Skeletal muscle tissue (tissue), 4 donors: Measurements from ENCODE around the gene MICU2. TPM values are rescaled to one million over a fixed set of nuclear protein-coding genes. Genes with fewer than 3 reads are reported as not detected.

Source experiments
- H3K27ac ChIP-seq: one replicate; pipeline ENCODE4 v1.7.0; 2013; ENCODE audit warnings: mild to moderate bottlenecking, low read depth, low read length, inconsistent platforms
- H3K27me3 ChIP-seq, 3 donors: one replicate each; pipeline ENCODE4 v1.7.0; 2013; ENCODE audit warnings: low read length in 3 of 3; ENCODE audit not compliant: control insufficient read depth in 3 of 3, insufficient read depth in 3 of 3
- H3K36me3 ChIP-seq, 3 donors: one replicate each; pipeline ENCODE4 v1.7.0; 2013; ENCODE audit warnings: low read length in 3 of 3; ENCODE audit not compliant: control insufficient read depth in 3 of 3, insufficient read depth in 3 of 3
- H3K4me1 ChIP-seq, 3 donors: one replicate each; pipeline ENCODE4 v1.7.0; 2013; ENCODE audit warnings: low read length in 3 of 3, mild to moderate bottlenecking in 3 of 3; ENCODE audit not compliant: control insufficient read depth in 3 of 3, insufficient read depth in 3 of 3
- H3K4me3 ChIP-seq, 3 donors: one replicate each; pipeline ENCODE4 v1.7.0; 2013; ENCODE audit warnings: low read length in 3 of 3
- H3K9ac ChIP-seq, 3 donors: one replicate each; pipeline ENCODE4 v1.7.0; 2013; ENCODE audit warnings: low read length in 3 of 3, mild to moderate bottlenecking in 3 of 3, moderate library complexity in 2 of 3, low read depth in 1 of 3
- H3K9me3 ChIP-seq, 3 donors: one replicate each; pipeline ENCODE4 v1.7.0; 2013; ENCODE audit warnings: low read length in 3 of 3; ENCODE audit not compliant: control insufficient read depth in 3 of 3
- total RNA-seq: library from RNA; depleted of rRNA; stranded (reverse); fragments of >200 nt; gene quantifications from one replicate; pipeline ENCODE4 v1.2.3, GENCODE V29; 2014
- donor health status: Osteomylitis.

Gene MICU2
- total RNA-seq, 1 donor from 2014 or later, result 34.4 TPM

DNA sequence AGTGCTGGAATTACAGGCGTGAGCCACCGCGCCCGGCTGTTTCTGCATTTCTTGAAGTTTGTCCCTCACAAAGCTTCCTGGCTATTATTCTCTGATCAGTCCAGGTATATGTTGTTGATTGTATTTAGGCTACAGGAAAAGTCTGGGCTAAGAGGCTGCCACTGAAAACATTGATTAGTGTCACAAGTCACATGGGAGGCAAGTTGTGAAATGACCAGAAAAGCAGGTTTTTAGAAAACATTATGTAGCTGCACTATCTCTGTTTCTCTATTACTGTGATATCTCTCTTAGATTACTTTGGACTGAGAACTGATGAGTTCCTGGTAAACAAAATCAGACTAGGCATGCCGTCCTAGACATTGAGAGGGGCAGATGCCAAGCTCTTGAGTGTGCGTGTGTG lies 128.9 kb downstream of the MICU2 start:
- H3K4me3 ChIP-seq, result no peak overlapping the region
- no peak overlapping the region for H3K27ac ChIP-seq
- no peaks in the 10 kb centered on the region for H3K27me3 ChIP-seq
- no peaks in the 10 kb centered on the region for H3K36me3 ChIP-seq
- H3K9me3 ChIP-seq, result peaks cover 0 to 3% (median 0%) of the 10 kb centered on the region in 3 donors
- H3K9ac ChIP-seq, result no peak overlapping the region
- H3K4me1 ChIP-seq, result peaks cover 7 to 13% (median 9%) of the 10 kb centered on the region in 3 donors

- Histone ChIP-seq H3K27me3 (no peaks in the 10 kb centered on the region), H3K4me3 (no peak overlapping the region), H3K36me3 (no peaks in the 10 kb centered on the region), H3K27ac (no peak overlapping the region), H3K4me1 (no peaks in the 10 kb centered on the region), H3K9me3 (peaks cover 0 to 3% (median 0%) of the 10 kb centered on the region in 3 donors), H3K9ac (no peak overlapping the region)
Measured at GRCh38 chr13:21470785-21471184, 133.2 kb downstream of the MICU2 start.

DNA sequence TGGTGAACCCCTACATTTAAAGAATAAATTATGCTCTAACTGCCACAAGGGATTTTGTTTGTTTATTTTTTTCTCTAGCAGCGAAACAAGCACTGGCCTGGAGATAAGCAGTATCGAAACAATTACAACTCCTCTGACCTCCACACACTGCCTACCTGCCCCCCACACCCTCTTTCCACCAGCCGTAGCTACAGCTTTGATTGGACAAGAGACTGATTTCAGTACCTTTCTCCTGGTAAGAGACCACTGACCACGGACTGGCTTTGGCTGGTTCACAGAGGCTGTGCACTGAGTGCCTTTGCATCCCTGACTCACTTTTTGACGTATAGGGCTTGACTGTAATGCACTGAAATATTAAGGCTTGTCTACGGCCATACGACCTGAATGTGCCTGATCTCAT lies 137.4 kb downstream of the MICU2 start:
- Histone ChIP-seq H3K36me3 (no peaks in the 10 kb centered on the region), H3K9me3 (peaks cover 0 to 3% (median 0%) of the 10 kb centered on the region in 3 donors), H3K4me1 (no peaks in the 10 kb centered on the region), H3K27ac (no peak overlapping the region), H3K9ac (no peak overlapping the region), H3K4me3 (no peak overlapping the region), H3K27me3 (no peaks in the 10 kb centered on the region)

DNA sequence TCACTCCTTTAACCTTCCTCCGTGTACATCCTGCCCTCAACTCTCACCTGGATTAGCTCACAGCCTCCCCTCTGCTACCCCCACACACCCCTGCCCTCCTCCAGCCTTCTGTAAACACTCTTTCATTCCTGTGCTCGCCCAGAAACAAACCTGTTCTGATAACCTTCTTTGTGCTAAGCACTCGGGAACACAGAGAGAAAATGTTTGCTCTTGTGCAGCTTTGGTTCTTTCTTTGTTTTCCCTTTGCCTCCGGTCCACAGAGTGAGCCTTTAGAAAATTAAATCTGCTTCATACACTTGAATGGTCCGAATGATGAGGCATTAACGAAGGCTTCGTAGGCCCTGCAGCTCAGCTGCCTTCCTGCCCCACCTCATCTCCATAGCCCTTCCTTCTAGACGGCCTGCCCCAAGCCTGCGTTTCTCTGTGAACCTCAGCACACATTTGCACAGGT lies 138.2 kb downstream of the MICU2 start:
- H3K9me3 ChIP-seq, result peaks cover 0 to 3% (median 0%) of the 10 kb centered on the region in 3 donors
- H3K9ac ChIP-seq, result no peak overlapping the region

GRCh38 chr13:21463424-21463823 lies 140.5 kb downstream of the MICU2 start:
- Histone ChIP-seq H3K27ac (no peak overlapping the region), H3K36me3 (no peaks in the 10 kb centered on the region), H3K9ac (no peak overlapping the region), H3K4me1 (no peaks in the 10 kb centered on the region), H3K27me3 (no peaks in the 10 kb centered on the region), H3K4me3 (no peak overlapping the region), H3K9me3 (no peaks in the 10 kb centered on the region)

More for the DNA sequence above, 138.2 kb downstream of the MICU2 start:
- H3K27ac ChIP-seq, result no peak overlapping the region
- no peaks in the 10 kb centered on the region for H3K36me3 ChIP-seq
- H3K27me3 ChIP-seq, result no peaks in the 10 kb centered on the region
- H3K4me1 ChIP-seq, result no peaks in the 10 kb centered on the region
- no peak overlapping the region for H3K4me3 ChIP-seq

- H3K9me3 ChIP-seq, result no peaks in the 10 kb centered on the region
- peaks cover 0 to 8% (median 5%) of the 10 kb centered on the region in 3 donors for H3K4me1 ChIP-seq
- H3K27ac ChIP-seq, result no peak overlapping the region
- no peak overlapping the region for H3K9ac ChIP-seq
- H3K4me3 ChIP-seq, result no peak overlapping the region
- H3K36me3 ChIP-seq, result no peaks in the 10 kb centered on the region
- H3K27me3 ChIP-seq, result no peaks in the 10 kb centered on the region
Measured at GRCh38 chr13:21461131-21461530, 142.8 kb downstream of the MICU2 start.

DNA sequence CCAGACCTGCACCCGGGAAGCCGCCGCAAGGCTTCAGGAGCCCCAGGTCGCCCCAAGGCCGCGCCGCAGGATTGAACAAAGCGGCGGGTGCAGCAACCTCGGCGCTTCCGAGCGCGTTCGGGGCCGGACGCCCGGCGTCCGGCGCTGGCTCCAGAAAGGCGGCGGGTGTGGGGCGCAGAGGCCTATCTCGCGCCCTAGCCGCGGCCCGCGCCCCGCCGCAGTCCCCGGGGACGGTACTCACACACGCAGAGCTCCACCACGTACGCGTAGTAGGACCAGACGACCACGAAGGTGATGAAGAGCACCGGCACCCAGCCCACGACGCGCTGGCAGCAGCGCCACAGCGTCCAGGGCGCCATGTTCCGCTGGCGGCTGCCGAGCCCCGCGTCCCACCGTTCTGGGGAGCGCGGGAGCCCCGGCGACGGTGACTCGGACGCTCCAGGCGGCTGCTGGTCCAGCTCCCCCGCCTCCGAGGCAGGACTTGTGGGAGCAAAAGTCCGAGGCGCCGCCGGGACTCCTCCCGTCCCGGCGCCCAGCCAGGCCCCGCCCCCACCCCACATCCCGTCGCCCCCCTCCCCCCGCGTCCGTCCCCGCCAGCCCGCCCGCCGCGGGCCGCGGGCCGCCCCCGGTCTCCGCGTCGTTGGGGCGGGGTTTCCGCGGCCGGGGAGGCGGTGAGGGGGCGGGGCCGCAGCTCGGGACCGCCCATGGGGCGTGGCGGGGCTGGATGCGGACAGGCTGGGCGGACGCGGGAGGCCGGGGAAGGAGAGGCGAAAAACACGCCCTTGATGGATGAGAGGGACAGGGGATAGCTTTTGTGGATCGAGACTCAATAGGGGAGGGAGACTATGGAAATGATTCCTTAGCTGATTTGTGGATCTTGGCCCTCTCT lies 144.9 kb downstream of the MICU2 start, which contains the start of gene ZDHHC20:
TSS of gene ZDHHC20 (minus strand) at position 491 of the 889 bp plus-strand sequence. CDS start at position 359, 132 bp downstream.
- H3K9me3 ChIP-seq, result no peaks in the 10 kb centered on the region
- no peaks in the 10 kb centered on the region for H3K36me3 ChIP-seq
- peak within 1 kb of the TSS; percentile 89 to 95 (median 93) for H3K9ac ChIP-seq
- H3K4me1 ChIP-seq, result peaks cover 0 to 8% (median 5%) of the 10 kb centered on the region in 3 donors
- peak within 1 kb of the TSS; percentile 76 for H3K27ac ChIP-seq
- H3K27me3 ChIP-seq, result no peaks in the 10 kb centered on the region
- H3K4me3 ChIP-seq, result peak within 1 kb of the TSS; percentile 85 to 98 (median 91)

DNA sequence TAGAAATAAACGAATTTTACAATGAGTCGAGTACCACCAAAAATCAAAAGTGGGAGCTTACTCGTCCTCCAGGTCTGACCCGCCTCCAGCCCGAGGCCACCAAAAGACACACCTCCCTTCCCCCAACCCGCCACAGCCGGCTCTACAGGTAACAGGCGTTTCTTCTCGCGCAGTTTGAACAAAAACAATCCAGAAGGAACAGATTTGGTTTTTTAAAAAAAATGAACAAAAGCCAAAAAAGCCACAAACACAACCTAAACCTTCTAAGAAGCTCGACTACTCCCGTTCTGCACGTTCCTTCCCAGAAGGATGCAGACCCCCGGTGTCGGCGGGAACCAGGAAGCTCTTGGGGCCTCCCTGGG lies 145.5 kb downstream of the MICU2 start:
- Histone ChIP-seq H3K9ac (peak overlapping the region; percentile 89 to 95 (median 93)), H3K27me3 (no peaks in the 10 kb centered on the region), H3K36me3 (no peaks in the 10 kb centered on the region), H3K27ac (peak overlapping the region; percentile 76), H3K4me1 (peaks cover 0 to 8% (median 5%) of the 10 kb centered on the region in 3 donors), H3K4me3 (peak overlapping the region; percentile 85 to 98 (median 91)), H3K9me3 (no peaks in the 10 kb centered on the region)

DNA sequence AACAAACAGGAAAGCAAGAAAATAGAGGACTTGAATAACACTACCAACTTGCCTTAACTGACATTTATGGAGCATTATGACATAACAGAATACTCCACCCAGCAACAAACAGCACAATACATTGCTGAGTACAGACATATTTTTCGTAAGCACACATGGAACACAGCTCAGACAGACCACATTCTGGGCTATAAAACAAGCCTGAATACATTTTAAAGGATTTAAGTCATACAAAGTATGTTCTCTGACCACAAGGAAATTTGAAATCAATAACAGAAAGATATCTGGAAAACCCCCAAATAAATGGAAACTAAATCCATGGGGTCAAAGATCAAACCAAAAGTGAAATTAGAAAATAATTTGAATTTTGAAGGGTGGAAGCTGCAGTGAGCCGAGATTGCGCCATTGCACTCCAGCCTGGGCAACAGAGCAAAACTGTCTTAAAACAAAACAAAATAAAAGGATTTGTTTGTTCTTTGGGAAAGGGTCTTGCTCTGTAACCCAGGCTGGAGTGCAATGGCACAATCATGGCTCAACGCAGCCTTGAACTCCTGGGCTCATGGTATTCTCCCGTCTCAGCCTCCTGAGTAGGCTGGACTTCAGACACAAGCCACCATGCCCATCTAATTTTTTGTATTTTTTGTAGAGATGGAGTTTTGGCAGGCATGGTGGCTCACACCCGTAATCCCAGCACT lies 150.4 kb downstream of the MICU2 start:
- Histone ChIP-seq H3K4me1 (peaks cover 0 to 8% (median 5%) of the 10 kb centered on the region in 3 donors), H3K36me3 (no peaks in the 10 kb centered on the region), H3K27me3 (no peaks in the 10 kb centered on the region), H3K9ac (no peak overlapping the region), H3K4me3 (no peak overlapping the region), H3K27ac (no peak overlapping the region), H3K9me3 (no peaks in the 10 kb centered on the region)

- H3K27me3 ChIP-seq, result no peaks in the 10 kb centered on the region
- no peaks in the 10 kb centered on the region for H3K36me3 ChIP-seq
- no peak overlapping the region for H3K27ac ChIP-seq
- no peaks in the 10 kb centered on the region for H3K4me1 ChIP-seq
- H3K4me3 ChIP-seq, result no peak overlapping the region
- no peak overlapping the region for H3K9ac ChIP-seq
- no peaks in the 10 kb centered on the region for H3K9me3 ChIP-seq
Measured at GRCh38 chr13:21450936-21451335, 153.0 kb downstream of the MICU2 start.
